DMS153 (cell line): Measurements from ENCODE around the gene CCPG1.

ENCODE experiments used
- DNase-seq: peaks from one replicate; lab custom pipeline; 2025; lab: John Stamatoyannopoulos, UW

The CCPG1 gene

GRCh38 chr15:55387027-55387426, 21.1 kb downstream of the CCPG1 start:
- no peak for DNase-seq

GRCh38 chr15:55383687-55384086, 24.5 kb downstream of the CCPG1 start:
- DNase-seq, result no peak

DNA sequence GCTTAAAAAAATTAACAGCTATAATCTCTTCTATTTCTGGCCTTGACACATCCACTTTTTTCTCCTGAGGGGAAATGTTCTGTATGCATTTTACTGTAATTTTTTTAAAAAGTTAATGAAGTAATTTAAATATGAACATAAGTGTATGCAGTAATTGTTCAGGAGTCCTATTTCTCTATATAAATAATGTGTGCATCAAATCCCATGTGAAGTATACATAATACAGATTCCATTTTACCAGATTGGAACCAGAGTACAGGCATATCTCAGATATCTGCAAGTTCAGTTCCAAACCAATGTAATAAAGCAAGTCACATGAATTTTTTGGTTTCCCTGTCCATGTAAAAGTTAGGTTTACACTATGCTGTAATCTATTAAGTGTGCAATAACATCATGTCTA, 26.6 kb downstream of the CCPG1 start:
- DNase-seq, result no peak

DNA sequence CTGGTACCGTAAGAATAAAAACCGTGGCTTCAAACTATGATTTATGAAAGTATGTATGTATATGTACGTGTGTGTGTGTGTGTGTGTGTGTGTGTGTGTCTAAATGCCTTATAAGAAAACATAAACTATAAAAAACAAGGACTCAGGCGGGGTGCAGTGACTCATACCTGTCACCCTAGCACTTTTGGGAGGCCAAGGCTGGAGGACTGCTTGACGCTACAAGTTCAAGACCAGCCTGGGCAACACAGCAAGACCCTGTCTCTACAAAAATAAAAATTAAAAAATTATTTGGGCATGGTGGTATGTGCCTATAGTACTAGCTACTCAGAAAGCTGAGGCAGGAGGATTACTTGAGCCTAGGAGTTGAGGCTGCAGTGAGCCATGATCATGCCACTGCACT, 29.1 kb downstream of the CCPG1 start:
- no peak for DNase-seq

GRCh38 chr15:55372701-55373440, 35.3 kb downstream of the CCPG1 start:
- no peak for DNase-seq

DNA sequence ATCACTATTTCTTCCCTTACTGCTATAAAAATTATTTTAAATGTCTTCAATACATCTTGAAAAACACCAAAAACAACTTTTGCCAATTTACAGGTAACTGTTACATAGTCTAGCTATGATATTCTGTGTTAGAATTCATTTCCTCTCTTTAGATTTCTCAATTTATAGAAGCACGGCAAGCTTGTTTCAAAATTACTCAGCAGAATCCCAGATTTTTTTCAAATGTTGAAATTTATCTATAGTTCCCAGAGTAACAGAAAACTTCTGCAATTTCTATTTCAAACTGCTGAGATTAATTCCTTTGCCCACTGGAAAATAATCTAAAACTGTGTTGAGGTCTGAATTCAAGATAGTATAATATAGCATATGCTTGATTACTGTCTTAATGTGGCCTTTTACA, 41.2 kb downstream of the CCPG1 start:
- no peak for DNase-seq

GRCh38 chr15:55362641-55363040, 45.5 kb downstream of the CCPG1 start:
- no peak for DNase-seq

DNA sequence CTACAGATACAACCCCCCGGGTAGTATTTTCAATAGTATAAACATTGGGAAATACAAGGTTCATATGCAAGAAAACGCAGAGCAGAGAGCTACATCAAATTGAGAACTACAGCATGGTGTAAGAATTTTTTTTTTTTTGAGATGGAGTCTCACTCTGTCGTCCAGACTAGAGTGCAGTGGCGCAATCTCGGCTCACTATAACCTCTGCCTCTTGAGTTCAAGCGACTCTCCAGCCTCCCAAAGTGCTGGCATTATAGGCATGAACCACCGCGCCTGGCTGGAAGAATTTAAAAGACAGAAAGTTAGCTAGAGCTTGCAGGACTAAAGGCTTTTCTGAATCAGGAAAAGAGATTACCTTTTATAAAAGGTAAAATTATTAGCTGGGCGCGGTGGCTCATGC, 47.1 kb downstream of the CCPG1 start:
- DNase-seq, result no peak

DNA sequence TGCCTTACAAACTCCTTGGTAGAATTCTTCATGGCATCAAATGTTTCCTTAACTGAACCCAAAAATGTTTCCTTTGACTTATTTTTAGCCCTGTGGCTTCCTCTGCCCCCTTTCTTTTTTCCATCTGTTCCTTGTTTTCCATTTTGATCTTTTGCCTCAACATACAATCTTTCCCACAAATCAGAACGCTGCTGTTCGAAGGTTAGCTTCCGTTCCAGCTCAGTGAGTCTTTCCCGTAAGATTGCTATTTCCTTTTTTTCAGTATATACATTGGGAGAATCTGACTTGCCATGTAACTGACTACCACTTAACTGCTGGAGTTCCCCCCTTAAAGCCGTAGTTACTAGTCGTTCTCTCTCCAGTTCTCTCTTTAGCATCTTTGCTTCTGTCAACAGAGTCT, 47.9 kb downstream of the CCPG1 start:
- no peak for DNase-seq

DNA sequence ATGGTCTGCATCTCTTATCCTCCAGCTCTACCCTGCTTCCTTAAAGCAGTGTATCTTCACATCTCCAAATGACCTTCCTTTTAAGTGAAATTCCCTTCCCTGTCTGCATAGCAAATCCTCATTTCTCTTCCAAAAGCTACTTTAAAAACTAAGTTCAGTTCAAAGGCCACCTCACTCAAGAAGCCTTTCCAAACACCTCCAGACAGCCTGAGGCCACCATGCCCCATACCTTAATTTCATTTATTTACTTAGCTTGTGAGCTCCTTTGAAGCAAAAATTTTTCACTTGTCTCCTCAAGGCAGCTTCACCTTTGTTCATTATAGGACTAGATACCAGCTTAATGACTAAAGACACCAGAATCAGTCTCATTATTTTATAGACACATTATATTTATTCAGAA, 49.7 kb downstream of the CCPG1 start:
- no peak for DNase-seq

GRCh38 chr15:55357774-55358173, 50.4 kb downstream of the CCPG1 start:
- DNase-seq, result no peak

DNA sequence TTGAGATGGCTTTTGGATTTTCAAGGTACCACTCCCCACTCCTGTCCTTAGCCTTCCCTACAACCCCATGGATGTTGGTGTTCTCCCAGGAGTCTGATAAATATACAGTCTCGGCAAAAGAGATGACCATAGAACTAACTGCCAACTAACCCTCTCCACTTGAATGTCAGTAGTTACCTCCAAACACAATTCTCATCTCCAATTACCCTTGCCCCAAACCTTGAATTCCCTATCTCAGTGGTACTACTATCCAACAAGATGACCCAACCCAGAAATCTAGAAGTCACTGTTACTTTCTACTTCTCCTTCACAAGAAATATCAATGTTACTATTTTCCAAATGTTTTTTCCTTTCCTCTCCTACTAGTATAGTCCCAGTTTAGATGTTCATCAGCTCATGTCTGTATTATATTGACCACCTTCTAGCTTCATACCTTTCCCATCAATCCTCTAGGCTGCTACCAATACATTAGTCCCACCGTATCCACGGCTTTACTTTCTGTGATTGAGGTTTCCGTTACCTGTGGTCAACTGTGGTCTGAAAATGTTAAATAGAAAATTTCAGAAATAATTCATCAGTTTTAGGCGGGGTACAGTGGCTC, 51.1 kb downstream of the CCPG1 start:
- DNase-seq, result no peak

DNA sequence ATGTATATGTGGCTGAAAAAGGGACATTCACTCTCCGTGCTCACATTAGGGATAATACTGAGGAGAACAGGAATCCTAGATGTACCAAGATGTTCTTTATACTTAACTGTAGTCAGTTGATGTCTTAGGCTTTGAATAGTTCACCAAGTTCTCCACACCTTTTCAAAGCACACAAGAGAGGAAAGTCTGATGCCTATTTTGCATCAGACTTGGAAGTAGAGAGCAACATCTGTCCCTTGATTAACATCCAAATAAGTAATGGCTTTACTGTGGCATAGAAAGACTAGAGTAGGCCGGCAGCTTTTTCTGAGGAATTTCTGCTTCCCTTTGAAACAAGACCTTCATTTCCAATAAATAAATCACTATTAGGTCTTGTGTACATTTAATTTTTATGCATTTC, 55.1 kb downstream of the CCPG1 start:
- DNase-seq, result no peak

DNA sequence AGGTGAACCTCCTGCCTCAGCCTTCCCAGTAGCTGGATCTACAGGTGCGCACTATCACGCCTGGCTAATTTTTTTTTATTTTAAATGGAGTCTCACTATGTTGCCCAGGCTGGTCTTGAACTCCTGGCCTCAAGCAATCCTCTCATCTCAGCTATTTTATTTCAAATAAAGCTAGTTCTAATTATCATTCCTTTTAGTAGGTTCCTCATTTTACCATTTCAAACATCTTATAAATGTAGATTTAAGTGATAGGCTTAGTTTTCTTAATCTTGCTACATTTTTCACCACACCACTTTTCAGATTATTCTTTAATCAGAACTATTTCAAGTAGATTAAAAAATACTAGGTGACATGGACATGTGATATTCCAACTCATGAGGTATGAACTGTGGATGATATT, 58.9 kb downstream of the CCPG1 start:
- DNase-seq, result no peak

- no peak for DNase-seq
Observed at GRCh38 chr15:55348281-55348778, 59.8 kb downstream of the CCPG1 start.

DNA sequence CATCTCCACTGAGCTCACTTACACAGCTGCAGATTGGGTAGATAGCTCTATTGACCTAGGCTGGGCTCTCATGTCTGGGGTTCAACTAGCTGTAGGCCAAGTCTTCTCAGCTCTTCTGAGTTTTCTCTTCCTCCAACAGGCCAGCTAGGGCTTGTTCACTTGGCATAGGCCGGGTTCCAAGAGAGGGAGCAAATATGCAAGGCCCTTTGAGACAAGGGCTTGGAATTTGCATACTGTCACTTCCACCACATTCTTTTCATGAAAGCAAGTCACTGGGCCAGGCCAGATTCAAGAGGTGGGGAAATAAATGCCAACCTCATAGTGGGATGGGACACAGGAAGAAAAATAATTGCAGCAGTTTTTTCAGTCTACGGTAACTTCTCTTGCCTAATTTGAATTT, 64.0 kb downstream of the CCPG1 start:
- no peak for DNase-seq

GRCh38 chr15:55343168-55343567, 65.0 kb downstream of the CCPG1 start:
- peak; percentile 13 for DNase-seq

GRCh38 chr15:55337160-55337559, 71.0 kb downstream of the CCPG1 start:
- no peak for DNase-seq

DNA sequence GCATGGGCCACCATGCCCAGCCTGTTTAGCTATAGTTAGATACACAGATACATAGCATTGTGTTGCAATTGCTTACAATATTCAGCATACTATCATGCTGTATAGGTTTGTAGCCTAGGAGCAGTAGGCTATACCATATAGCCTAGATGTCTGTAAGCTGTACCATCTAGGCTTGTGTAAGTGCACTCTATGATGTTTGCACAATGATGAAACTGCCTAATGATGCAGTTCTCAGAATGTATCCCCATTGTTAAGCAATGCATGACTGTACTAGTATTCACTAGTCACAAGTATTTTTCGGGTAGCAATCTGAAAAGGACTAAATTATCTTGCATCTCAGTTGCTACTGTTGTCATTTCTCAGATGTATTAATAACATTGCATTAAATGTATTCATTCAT, 73.2 kb downstream of the CCPG1 start:
- DNase-seq, result no peak

DNA sequence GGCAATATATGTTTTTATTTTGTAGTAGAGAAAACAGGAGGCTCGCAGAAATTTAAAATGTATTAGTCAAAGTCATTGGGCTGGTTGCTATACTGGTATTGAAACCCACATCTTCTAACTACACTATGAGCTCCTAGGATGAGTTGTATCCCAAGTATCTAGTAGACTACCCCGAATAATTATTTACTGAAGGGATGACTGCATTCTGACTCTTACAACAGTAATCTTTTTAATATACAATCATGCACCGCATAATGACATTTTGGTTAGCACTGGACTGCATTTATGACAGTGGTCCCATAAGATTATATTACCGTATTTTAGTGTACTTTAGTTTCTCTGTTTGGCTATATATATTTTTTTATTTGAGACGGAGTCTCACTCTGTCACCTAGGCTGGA, 73.8 kb downstream of the CCPG1 start:
- DNase-seq, result no peak

DNA sequence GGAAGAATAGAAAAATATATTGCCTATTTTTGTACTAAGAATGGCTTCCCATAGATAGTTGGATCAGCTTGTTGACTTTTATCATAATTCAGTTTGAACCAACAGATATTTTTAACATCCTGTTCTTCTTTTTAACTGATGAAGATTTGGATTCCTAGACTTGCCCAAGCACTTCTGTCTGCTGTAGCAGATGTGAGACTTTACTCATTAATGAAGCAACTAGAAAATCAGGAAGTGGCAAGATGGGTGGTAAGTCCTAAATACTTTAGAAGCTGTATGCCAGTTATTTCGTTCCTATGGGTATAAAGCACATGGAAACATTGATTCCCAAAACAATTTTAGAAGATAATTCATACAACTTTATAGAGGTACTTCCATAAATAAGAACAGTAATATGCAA, 80.8 kb downstream of the CCPG1 start:
- no peak for DNase-seq

DNA sequence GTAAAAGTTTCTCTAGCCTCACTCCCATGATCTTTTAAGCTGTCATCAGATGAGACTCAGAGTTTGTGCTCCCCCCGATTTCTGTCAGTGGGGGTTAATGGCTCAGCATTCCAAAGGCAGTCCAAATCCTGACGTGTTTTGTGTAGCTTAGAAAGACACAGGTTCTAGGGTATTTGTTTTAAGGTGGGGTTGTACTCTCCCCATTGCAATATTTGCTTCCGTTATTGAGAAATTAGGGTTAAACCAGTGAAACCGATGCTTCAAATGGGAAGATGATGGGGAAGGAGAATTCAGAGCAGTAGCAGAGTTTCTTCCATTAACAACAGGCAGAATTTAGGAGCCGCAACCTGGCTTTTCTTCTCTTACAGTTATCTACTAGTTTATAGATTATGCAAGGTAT, 85.7 kb downstream of the CCPG1 start:
- no peak for DNase-seq

DNA sequence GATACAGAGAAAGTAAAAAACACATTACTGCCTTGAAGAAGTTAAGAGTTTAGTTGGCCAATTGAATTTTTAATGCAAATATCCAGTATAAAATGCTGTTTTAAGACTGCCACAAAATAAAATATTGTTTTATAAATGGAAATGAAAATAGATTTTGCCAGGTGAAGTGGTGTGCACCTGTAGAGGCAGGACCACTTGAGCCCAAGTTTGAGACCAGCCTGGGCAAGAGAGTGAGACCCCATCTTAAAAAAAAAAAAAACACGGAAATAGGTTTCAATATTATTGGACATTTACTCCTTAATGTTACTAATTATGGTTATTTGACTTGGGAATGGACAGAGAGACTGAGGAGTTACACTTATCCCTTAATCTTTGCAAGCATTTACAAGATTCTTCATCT, 87.2 kb downstream of the CCPG1 start:
- DNase-seq, result no peak

DNA sequence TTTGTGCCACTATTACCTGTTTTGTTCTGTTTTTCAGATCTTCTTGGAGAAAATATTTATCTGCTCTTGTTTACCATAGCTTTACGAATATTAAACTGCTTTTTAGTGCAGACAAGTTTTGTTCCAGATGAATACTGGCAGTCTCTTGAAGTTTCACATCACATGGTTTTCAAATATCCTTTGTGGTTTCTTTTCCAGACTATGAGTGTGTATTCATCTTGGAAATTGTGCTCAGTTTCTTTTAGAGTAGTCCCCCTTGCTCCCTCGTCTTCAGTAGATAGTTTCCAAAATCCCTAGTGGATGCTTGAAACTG, 88.0 kb downstream of the CCPG1 start:
- no peak for DNase-seq
